Inflammatory macrophage treated with lipopolysaccharide for 4 hours (primary cell): ENCODE measurements around the gene MCCD1.

Experiments used
- DNase-seq: peaks from one replicate; pipeline ENCODE4 v3.0.0-alpha.2; 2020

The MCCD1 gene

DNA sequence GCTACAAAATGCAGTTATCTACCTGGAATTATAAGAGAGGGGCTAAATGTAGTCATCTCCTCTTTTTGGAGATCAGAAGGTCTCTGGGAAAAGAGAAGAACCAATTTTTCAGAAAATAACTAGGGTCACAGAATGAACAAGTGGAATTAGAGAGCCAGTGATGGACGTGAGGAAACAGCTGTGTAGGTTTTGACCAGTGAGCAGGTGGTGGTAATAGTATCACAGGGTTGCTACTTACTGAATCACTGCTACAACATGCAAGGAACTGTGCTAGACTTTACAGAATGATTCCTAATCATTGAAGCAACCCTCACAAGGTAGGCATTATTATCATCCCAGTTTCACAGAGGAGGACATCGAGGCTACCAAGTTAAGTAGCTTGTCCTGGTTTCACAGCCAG is 15.9 kb downstream of the MCCD1 start:
- no peak for DNase-seq

DNA sequence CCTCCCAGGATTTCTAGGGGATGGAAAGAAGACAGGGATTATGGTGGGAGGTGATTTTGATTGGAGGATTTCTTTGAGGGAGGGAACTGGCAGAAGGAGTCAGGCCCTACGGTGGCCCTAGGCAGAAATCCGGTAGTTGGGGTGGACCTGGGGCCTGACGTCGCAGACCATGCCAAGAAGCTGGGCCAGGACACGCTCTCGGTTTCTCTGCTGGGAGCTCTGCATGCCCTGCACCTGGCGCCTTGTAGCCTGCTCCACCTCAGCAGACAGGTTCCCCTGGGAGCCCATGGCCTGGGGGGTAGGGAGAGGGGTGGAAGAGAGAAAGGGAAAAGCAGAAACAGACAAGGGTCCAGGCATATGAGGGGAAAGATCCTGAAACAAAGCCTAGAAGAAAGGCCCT is 16.5 kb downstream of the MCCD1 start:
- no peak for DNase-seq

DNA sequence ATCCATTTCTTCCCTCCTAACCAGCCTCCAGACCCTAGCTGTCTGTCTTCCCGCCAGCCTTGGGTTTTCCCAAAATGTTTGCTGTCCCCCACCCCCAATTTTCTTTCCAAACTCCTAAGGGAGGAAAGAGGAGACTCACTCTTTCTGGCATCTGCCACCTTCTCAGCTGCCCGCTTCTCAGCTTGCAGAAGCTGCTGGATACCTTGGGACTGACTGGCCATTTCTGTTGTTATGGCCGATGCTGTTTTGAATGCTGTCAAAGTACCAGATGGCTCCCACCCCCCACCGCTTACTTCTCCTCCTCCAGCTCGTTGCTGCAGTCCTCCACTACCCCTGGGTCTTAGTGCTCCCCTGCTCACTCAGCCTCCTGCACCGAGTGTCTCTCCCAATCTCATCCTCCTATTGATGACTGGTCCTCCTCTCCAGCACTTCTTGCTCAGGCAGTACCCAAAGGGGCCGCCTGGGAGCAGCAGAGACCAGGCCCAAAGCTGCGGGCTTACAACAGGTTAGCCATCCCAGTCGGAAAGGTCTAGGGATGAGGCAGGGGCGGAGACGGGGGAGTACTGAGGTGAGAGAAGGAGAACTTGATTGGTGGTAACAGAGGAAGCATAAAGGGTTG is 17.7 kb downstream of the MCCD1 start, which contains the start of gene ATP6V1G2:
TSS of gene ATP6V1G2 (minus strand) at position 270 of the 619 bp plus-strand sequence. CDS start at position 221, 49 bp downstream.
- DNase-seq: peak; percentile 79

DNA sequence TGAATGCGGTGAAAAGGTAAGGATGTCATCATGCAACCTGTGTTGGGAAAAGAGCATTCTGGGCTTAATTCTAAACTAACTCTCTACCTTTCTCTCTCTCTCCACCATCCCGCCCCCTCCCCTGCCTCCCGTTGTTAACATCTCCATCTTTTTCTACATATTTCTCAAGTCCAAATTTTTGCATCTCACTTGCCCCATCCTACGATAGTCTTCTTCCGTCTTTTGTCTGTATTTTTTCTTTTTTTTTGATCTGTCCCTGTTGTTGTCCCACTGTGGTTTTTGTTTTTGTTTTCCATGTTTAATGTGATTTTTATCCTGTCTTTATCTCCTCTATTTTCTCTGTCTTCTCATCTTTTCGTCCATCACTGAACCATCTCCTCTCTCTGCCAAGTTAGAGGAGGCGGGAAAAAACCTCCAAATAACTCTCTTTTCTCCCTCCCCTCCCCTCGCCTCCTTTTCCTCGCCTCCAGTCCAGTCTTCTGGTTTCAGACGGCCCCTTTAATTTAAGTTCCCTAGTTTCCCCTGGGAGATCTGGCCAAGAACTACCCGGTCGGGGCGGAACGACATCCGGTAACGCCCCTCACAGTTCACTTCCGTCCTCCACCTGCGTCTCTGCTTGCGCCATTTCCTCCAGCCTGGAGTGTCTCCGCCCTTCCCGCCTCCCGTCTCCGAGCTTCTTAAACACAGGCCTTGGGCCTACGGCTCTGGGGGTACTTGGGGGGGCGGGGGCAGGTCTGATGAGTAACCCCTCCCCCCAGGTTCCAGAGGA is 18.4 kb downstream of the MCCD1 start, which contains the start of gene NFKBIL1:
TSS of gene NFKBIL1 (plus strand) at position 651 of the 769 bp plus-strand sequence. CDS start at position 738, 87 bp downstream.
- DNase-seq: peak; percentile 98

DNA sequence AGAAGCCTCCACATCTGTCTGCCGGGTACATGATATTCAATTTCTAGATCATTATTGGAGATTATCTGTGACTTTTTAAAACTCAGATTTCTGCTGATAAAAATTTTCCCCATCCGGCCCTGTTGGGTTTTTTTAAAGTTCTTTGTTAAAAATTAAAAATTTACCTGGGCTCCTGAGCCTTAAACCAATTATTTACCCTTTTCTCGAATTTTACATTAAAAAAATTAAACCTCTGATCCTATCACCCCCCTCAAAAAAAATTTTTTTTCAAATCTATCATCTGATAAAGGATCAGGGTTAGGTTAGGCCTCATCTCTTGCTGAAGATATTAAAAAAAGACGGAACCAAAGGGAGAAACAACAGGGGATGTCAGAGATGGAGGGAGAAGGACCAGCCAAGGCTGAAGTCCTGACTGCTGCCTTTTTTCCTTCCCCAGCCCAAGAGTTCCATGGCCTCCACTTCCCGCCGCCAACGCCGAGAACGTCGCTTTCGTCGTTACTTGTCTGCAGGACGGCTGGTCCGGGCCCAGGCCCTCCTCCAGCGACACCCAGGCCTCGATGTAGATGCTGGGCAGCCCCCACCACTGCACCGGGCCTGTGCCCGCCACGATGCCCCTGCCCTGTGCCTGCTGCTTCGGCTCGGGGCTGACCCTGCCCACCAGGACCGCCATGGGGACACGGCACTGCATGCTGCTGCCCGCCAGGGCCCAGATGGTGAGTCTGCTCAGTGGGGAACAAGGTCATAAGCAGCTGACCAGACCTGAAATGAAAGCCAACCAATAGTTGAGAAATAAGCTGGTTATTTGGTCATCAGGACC is 19.2 kb downstream of the MCCD1 start:
- peak; percentile 82 for DNase-seq

DNA sequence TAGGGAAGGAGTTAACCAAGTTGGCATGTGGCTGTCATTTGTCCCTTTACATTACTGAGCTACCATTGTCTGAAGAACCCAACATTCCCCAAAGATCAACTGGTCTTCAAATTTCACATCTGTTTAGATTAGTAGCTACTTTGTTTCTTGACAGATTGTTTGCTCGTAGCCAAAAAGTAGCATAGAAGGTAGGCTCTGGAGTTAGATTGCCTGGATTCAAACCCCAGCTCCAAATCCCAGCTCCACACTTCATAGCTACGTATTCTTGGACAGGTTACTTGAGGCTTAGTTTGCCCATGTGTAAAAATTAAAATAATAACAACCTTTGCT is 19.7 kb downstream of the MCCD1 start:
- DNase-seq: no peak

DNA sequence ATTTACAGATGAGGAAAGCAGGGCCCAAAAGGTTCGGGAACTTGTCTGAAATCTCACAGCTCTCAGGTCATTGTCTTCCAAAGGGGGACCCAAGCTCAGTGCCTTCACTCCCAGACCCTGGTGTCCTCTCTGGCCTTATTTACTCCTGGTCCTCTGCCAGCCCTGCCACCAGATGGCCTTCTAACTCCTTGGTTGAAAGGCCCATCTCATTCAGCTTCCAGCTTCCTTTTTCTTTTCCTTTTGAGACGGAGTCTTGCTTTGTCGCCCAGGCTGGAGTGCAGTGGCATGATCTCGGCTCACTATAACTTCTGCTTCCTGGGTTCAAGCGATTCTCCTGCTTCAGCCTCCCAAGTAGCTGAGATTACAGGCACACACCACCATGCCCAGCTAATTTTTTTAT is 22.6 kb downstream of the MCCD1 start:
- DNase-seq: peak; percentile 90

DNA sequence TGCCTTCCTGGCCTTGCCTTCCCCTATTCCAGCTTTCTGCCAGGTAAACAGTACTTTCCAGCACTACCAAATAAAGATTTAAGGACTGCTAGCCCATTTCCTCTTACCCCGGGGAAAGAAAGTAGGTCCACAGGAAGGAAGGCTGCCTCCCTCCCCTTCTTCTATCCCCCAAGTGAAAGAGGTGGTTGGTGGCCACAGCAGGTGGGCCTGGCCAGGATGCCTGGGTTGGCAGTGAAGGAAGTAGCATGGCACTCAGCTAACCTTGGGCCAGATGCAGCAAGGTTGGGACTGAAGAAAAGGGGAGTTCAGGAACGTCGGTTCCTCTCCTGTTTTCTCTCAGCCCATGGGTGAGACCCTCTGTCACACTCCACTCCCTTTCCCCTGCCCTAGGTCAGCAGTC is 27.5 kb downstream of the MCCD1 start:
- DNase-seq: no peak

DNA sequence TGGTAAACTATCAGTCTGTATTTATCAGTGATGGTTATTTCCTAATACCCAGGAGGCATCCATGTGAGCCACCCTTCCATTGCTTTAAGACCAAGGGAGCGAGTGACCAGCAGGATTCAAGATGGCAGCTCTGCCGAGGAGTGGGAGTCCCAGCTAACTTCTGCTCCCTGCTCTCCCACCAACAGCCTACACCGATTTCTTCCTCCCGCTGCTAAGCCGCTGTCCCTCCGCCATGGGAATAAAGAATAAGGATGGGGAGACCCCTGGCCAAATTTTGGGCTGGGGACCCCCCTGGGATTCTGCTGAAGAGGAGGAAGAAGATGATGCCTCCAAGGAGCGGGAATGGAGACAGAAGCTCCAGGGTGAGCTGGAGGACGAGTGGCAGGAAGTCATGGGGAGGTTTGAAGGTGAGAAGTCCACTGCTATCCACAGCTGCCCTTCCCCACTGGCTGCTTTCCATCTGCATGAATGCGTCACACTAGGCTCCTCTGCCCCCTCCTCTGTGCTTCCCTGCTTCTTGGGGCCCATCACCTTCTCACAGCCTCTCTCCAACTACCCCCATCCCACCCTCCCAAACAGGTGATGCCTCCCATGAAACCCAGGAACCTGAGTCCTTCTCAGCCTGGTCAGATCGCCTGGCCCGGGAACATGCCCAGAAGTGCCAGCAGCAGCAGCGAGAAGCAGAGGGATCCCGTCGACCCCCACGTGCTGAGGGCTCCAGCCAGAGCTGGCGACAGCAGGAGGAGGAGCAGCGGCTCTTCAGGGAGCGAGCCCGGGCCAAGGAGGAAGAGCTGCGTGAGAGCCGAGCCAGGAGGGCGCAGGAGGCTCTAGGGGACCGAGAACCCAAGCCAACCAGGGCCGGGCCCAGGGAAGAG is 28.9 kb downstream of the MCCD1 start:
- DNase-seq: no peak

DNA sequence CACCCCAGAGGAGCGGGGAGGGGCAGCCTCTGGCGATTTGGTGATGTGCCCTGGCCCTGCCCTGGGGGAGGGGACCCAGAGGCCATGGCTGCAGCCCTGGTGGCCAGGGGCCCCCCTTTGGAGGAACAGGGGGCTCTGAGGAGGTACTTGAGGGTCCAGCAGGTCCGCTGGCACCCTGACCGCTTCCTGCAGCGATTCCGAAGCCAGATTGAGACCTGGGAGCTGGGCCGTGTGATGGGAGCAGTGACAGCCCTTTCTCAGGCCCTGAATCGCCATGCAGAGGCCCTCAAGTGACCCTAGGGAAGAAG is 29.5 kb downstream of the MCCD1 start:
- DNase-seq: no peak

DNA sequence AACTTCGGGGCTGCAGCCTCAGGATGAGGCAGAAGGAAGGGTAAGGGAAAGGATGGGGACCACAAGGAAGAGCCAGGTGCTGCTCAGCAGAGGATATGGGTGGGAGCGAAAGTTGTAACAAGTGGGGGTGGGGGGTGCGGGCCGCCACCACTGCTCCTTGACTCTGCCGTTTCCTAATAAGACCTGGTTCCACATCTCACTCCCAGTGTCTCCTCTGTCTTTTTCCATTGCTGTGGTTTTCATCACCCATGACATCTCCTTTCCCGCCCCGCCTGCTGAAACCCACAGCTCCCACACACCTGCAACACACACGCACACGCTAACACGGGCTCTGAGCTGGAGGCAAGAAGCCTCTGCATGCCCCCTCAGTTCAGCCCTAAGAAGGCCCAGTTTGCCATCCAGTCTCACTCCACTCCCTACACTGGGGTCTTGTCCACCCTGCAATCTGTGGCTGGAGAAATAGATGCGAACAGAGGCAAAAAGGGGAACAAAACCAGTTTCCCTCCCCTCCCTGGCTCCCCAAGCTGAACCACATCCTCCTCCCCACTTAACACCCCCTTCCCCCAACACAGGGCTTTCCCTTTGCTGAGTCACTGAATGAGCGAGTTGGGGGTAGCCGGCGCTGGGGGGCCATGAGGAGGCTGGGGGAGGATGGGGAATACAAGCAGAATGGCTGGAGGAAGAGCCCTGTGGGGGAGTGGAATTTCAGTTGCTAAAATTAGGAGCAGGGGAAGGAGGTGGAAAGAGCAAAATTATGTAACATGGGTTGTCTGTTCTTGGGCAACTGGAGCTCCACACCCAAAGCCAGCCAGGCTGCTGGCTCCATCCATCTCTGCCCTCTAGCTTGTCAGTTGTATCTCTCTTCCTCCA is 30.1 kb downstream of the MCCD1 start:
- DNase-seq: peak; percentile 98

DNA sequence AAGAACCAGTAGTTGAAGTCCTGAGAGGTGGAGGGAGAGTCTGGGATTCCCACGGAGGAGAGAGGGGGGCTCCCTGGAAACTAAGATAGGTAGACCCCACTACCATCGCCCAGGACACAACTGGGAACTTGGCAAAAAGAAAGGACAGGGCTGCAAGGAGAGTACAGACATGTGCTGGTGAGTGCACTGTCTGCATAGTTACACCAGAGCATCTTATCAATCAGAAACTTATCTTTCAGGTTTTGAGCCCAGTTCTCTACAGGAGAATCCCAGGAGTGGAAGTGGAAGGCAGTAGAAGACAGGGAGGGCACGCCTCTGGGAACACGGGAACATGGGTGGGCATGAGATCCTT is 30.8 kb downstream of the MCCD1 start:
- no peak for DNase-seq

DNA sequence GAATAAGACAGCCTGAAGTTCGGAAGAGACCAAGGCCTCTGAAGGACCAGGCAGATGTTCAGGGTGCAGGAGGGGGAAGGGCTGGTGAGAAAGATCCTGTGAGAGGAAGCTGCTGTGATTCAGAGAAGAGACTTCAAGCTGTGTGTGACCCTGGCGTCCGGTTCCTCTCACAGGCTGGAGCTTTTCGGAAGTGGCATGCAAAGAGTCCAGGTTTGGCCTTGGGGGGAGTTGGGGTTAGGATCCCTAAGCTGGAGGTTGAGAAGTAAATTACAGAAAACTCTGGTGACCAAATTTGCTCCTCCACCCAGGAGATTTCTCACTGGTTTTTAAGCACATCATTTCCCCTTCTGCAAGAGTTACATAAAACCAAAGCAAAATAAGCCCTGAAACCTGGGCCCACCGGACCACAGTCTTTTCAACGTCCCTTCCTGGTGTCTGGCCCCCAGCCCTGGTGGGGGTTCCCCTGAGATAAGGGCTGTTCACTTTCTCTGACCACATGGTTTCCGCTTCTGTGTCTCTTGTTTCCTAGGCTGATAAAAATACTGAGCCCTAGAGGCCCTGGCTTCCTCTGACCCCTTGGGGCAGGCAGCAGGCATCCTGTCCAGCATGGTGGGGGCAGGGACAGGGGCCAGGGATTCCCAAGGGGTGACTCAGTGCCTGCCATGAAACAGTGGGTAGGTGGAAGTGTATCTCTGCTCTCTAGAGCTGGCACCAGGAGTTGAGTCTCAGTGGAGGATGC is 31.4 kb downstream of the MCCD1 start:
- DNase-seq: peak; percentile 86

DNA sequence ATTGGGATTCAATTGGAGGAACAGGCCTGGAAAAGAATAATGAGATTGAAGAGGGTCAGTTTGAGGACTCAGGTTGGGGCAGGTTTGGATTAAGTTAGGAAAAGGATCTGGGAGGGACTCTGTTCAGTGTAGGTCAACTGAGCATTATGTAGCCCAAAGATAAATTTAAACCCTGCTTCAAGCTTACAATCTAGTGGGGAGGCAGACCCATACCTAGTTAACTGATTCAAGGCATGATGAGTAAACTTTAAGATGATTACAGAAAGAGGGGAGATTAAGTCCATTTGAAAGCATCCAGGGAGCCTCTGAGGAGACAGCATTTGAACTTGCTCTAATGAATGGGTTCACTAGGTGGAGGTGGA is 31.9 kb downstream of the MCCD1 start:
- DNase-seq: no peak

DNA sequence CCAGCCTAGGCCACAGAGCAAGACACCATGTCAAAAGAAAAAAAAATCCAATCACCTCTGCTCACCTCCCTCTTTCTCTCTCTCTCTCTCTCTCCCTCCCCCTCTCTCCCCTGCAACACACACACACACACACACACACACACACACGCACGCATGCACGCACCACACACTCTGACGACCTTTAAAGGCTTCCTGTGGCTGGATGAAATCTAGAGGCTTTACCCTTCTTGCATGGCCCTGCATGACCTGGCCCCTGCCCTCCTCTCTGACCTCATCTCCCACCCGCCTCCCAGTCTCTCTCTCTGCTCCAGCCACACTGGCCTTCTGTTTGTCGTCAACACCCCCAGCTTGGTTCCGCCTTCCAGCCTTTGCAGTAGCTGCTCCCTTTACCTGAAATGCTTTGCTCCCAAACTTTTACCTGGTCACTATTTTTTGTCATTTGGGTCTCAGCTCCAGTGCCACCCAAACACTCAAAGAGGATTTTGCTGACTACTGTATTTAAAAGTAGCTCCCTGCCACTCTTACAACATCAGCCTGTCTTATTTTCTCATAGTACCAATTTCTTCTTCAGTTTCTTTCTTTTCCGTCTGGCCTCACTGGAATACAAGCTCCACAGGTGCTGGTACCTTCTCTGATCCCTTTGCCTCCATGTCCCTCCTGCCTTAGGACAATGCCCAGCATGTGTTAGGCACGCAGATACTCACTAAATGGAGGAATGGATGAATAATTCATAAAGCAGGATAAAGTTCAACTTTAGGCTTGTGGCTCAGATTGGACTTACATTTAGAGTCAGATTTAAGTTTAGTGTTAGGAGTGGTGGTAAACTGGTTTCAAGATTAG is 39.0 kb downstream of the MCCD1 start:
- DNase-seq: peak; percentile 87

DNA sequence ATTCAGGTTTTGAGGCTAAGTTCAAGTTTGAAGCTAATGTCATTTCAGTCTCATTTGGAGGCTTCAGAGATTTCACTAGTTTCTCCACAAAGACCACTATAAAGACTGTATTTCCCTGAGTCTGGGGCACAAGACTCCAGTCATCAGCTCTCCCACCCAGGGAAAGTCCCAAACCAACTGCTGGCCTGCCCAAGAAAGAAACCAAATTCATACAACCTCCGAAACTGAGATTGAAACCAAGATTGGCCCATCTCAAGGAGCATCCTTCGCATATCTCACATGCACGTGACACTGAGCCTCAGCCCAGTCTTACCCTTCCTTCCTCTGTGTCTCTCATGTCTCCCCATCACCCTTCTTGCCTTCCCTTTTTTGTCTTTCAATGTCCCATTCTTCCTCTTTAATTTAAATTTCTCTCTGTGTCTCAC is 39.8 kb downstream of the MCCD1 start:
- DNase-seq: peak; percentile 98

DNA sequence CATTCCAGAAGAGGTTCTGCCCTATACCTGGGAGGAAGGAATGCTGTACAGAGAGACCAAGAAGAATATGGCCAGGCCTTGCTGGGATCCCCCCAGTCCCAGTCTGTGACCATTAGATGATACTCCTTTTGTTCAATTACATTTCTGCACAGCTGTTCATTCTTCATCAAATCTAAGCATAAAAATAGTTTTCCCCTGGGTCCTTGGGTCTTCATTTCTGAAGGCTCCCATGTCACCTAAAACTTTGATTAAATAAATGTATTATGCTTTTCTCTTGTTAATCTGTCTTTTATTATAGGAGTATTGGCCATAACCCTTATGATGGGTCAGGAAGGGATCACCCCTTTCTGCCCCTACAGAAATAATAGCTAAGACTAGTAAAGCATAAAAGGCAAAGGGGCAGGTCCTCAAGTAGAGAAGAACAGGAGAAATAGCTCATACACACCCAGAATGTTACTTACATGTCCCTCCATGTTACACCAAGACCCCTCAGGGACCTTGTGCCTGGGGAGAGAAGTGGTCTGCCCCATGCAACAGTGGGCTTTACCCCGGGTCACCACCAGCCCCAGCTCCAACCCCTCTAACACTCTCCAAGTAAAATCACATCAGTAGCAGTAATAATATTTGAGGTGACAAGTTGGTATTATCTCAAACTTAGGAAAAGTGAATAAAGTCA is 41.2 kb downstream of the MCCD1 start:
- DNase-seq: no peak

DNA sequence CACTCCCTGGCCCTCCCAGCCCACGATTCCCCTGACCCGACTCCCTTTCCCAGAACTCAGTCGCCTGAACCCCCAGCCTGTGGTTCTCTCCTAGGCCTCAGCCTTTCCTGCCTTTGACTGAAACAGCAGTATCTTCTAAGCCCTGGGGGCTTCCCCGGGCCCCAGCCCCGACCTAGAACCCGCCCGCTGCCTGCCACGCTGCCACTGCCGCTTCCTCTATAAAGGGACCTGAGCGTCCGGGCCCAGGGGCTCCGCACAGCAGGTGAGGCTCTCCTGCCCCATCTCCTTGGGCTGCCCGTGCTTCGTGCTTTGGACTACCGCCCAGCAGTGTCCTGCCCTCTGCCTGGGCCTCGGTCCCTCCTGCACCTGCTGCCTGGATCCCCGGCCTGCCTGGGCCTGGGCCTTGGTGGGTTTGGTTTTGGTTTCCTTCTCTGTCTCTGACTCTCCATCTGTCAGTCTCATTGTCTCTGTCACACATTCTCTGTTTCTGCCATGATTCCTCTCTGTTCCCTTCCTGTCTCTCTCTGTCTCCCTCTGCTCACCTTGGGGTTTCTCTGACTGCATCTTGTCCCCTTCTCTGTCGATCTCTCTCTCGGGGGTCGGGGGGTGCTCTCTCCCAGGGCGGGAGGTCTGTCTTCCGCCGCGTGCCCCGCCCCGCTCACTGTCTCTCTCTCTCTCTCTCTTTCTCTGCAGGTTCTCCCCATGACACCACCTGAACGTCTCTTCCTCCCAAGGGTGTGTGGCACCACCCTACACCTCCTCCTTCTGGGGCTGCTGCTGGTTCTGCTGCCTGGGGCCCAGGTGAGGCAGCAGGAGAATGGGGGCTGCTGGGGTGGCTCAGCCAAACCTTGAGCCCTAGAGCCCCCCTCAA is 43.5 kb downstream of the MCCD1 start, which contains the start of gene LTA:
TSS of gene LTA (plus strand) at position 249 of the 871 bp plus-strand sequence. CDS start at position 703, 454 bp downstream.
- DNase-seq: no peak
